Measurements from ENCODE around the gene HGS.
A peak's percentile ranks its signal among the peaks of the same experiment; 100 is the strongest.

The HGS gene

DNA sequence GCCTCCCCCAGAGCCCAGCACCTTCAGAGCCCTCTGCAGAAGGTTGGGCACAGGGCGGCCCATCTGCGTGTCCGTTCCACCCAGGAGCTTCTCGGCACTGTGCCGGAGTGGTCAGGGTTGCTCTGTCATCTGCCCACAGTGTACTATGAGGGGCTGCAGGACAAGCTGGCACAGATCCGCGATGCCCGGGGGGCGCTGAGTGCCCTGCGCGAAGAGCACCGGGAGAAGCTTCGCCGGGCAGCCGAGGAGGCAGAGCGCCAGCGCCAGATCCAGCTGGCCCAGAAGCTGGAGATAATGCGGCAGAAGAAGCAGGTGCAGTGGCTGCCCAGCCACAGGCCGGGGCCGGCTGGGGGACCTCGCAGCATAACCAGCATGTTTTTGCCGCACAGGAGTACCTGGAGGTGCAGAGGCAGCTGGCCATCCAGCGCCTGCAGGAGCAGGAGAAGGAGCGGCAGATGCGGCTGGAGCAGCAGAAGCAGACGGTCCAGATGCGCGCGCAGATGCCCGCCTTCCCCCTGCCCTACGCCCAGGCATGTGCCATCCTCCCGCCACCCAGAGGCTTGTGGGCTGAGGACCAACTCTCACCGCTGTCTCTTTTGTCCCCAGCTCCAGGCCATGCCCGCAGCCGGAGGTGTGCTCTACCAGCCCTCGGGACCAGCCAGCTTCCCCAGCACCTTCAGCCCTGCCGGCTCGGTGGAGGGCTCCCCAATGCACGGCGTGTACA lies 12.6 kb downstream of the HGS start:
- Histone ChIP-seq H3K27me3 (replicated peaks; ENCODE audit: control insufficient read depth, insufficient read depth, low read length) (no peaks in the 10 kb centered on the region), H3K36me3 (ENCODE audit: control insufficient read depth, insufficient read depth, low read length) (peaks cover 56% of the 10 kb centered on the region), H3K4me3 (replicated peaks; ENCODE audit: low read depth, low read length) (no peak overlapping the region)
- no peak for TF ChIP-seq CTCF (IDR thresholded peaks at IDR 0.05; ENCODE audit: insufficient read depth, low read length, poor library complexity, severe bottlenecking)
- no peak for DNase-seq (ENCODE audit: extremely low read depth, insufficient read length)

DNA sequence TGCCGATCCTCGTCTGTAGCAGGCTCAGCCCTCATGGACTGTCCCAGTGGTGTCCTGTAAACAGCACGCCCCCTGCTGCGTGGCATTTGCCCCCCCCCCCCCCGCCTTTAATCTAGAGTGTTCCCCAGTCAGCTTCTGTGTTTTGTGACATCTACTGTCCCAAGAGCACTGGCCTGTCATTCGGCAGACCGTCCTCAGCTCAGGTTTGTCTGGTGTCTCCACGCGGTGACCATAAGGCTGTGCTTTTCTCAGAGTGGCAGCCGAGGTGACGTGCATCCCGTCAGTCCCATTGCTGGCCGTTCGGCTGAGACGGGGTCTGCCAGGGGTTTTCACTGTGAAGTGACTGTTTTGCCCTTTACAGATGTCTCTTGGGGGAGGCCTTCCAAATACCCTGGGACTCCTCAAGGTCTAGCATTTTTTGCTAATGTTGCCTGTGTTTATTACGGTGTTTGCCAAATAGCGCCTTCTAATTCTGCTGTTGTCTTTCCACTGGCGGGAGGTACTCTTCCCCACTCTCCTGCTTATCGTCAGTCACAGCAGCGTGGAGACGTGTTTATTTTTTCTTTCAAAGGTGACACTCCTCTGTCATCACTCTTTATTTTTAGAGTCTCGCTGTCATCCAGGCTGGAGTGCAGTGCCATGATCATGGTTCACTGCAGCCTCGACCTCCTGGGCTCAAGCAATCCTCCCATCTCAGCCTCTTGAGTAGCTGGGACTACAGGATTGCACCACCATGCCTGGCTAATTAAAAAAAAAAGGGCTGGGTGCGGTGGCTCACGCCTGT lies 13.6 kb downstream of the HGS start:
- Histone ChIP-seq H3K36me3 (ENCODE audit: control insufficient read depth, insufficient read depth, low read length) (peaks cover 52% of the 10 kb centered on the region), H3K27me3 (replicated peaks; ENCODE audit: control insufficient read depth, insufficient read depth, low read length) (no peaks in the 10 kb centered on the region), H3K4me3 (replicated peaks; ENCODE audit: low read depth, low read length) (no peak overlapping the region)
- no peak for TF ChIP-seq CTCF (IDR thresholded peaks at IDR 0.05; ENCODE audit: insufficient read depth, low read length, poor library complexity, severe bottlenecking)
- no peak for DNase-seq (ENCODE audit: extremely low read depth, insufficient read length)

- DNase-seq (ENCODE audit: extremely low read depth, insufficient read length) = no peak
- TF ChIP-seq CTCF (IDR thresholded peaks at IDR 0.05; ENCODE audit: insufficient read depth, low read length, poor library complexity, severe bottlenecking) = no peak
- peaks cover 38% of the 10 kb centered on the region for H3K36me3 ChIP-seq (ENCODE audit: control insufficient read depth, insufficient read depth, low read length)
- H3K4me3 ChIP-seq (replicated peaks; ENCODE audit: low read depth, low read length) = no peak overlapping the region; the same call in 1 of the 2 replicates
- no peaks in the 10 kb centered on the region for H3K27me3 ChIP-seq (replicated peaks; ENCODE audit: control insufficient read depth, insufficient read depth, low read length)
These were observed 16.8 kb downstream of the HGS start for GRCh38 chr17:81700353-81701287.

GRCh38 chr17:81701288-81702071 lies 17.7 kb downstream of the HGS start:
- DNase-seq (ENCODE audit: extremely low read depth, insufficient read length) = no peak
- TF ChIP-seq CTCF (IDR thresholded peaks at IDR 0.05; ENCODE audit: insufficient read depth, low read length, poor library complexity, severe bottlenecking) = peak; percentile 30
- Histone ChIP-seq H3K36me3 (ENCODE audit: control insufficient read depth, insufficient read depth, low read length) (peaks cover 34% of the 10 kb centered on the region), H3K4me3 (replicated peaks; ENCODE audit: low read depth, low read length) (peak overlapping the region; percentile 82), H3K27me3 (replicated peaks; ENCODE audit: control insufficient read depth, insufficient read depth, low read length) (no peaks in the 10 kb centered on the region)
